ENCODE measurements around the gene EEF2.

Gene EEF2

DNA sequence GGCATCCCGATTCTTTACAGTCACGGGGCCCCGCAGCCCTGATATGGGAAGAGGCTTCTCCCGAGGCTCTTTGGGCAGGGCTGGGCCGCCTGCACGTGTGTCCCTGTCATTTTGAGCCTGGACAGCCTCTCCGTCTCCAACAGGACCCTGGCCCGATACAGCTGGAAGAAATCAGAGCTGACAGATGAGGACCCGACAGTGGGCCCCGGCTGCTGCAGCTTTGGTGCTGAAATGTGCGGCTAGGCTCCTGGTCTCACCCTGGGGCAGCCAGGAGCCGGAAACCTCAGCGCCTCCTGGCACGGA, 25.5 kb upstream of the EEF2 start:
- no peak overlapping the region for H3K4me2 ChIP-seq (ENCODE audit: low read length)
- no peaks in the 10 kb centered on the region for H3K27me3 ChIP-seq (ENCODE audit: insufficient read depth, low read length)
- H3K4me3 ChIP-seq (ENCODE audit: low read depth, low read length, poor library complexity, severe bottlenecking) = no peak overlapping the region
- no peaks in the 10 kb centered on the region for H3K9me3 ChIP-seq (ENCODE audit: low read length)
- H3K9ac ChIP-seq (ENCODE audit: low read length) = no peak overlapping the region
- peaks cover 24% of the 10 kb centered on the region for H3K4me1 ChIP-seq (ENCODE audit: insufficient read depth, low read length, severe bottlenecking)
- TF ChIP-seq CTCF (IDR thresholded peaks at IDR 0.05; ENCODE audit: low read length) (no peak), EZH2 (IDR thresholded peaks at IDR 0.05; ENCODE audit: borderline replicate concordance, low read length) (no peak)
- no peaks in the 10 kb centered on the region for H3F3A ChIP-seq (ENCODE audit: insufficient read depth, low read length)
- H3K79me2 ChIP-seq (ENCODE audit: insufficient read depth, low read length) = peaks cover 17% of the 10 kb centered on the region; the same call in 1 of the 2 replicates
- H2AFZ ChIP-seq (ENCODE audit: low read length) = no peak overlapping the region
- H3K27ac ChIP-seq (ENCODE audit: low read depth, low read length, poor library complexity, severe bottlenecking) = no peak overlapping the region
- H3K9me2 ChIP-seq (ENCODE audit: low read depth, low read length) = no peaks in the 10 kb centered on the region
- peaks cover 33% of the 10 kb centered on the region for H3K36me3 ChIP-seq (ENCODE audit: insufficient read depth, low read length)
- no peaks in the 10 kb centered on the region for H4K20me1 ChIP-seq (ENCODE audit: insufficient read depth, low read length)

GRCh38 chr19:4009990-4010807, 24.9 kb upstream of the EEF2 start:
- H3K4me1 ChIP-seq (ENCODE audit: insufficient read depth, low read length, severe bottlenecking) = peaks cover 24% of the 10 kb centered on the region
- H3F3A ChIP-seq (ENCODE audit: insufficient read depth, low read length) = no peaks in the 10 kb centered on the region
- no peaks in the 10 kb centered on the region for H3K9me3 ChIP-seq (ENCODE audit: low read length)
- H3K79me2 ChIP-seq (ENCODE audit: insufficient read depth, low read length) = peaks cover 17% of the 10 kb centered on the region; the same call in 1 of the 2 replicates
- no peaks in the 10 kb centered on the region for H3K9me2 ChIP-seq (ENCODE audit: low read depth, low read length)
- H4K20me1 ChIP-seq (ENCODE audit: insufficient read depth, low read length) = no peaks in the 10 kb centered on the region
- no peak overlapping the region for H3K4me3 ChIP-seq (ENCODE audit: low read depth, low read length, poor library complexity, severe bottlenecking)
- no peak overlapping the region for H3K4me2 ChIP-seq (ENCODE audit: low read length)
- TF ChIP-seq CTCF (IDR thresholded peaks at IDR 0.05; ENCODE audit: low read length) = no peak
- H3K36me3 ChIP-seq (ENCODE audit: insufficient read depth, low read length) = peaks cover 27% of the 10 kb centered on the region
- no peaks in the 10 kb centered on the region for H3K27me3 ChIP-seq (ENCODE audit: insufficient read depth, low read length)
- H3K27ac ChIP-seq (ENCODE audit: low read depth, low read length, poor library complexity, severe bottlenecking) = no peak overlapping the region
- H2AFZ ChIP-seq (ENCODE audit: low read length) = no peak overlapping the region
- H3K9ac ChIP-seq (ENCODE audit: low read length) = no peak overlapping the region

- Histone ChIP-seq H3K4me1 (ENCODE audit: insufficient read depth, low read length, severe bottlenecking) (peaks cover 24% of the 10 kb centered on the region), H3K9me3 (ENCODE audit: low read length) (no peaks in the 10 kb centered on the region), H2AFZ (ENCODE audit: low read length) (no peak overlapping the region), H3K4me3 (ENCODE audit: low read depth, low read length, poor library complexity, severe bottlenecking) (peak overlapping the region; percentile 96), H3K27ac (ENCODE audit: low read depth, low read length, poor library complexity, severe bottlenecking) (no peak overlapping the region), H3K9ac (ENCODE audit: low read length) (peak overlapping the region; percentile 84), H3K79me2 (ENCODE audit: insufficient read depth, low read length) (peaks cover 17% of the 10 kb centered on the region; the same call in 1 of the 2 replicates), H3K36me3 (ENCODE audit: insufficient read depth, low read length) (peaks cover 6% of the 10 kb centered on the region; the same call in 1 of the 2 replicates), H3K27me3 (ENCODE audit: insufficient read depth, low read length) (no peaks in the 10 kb centered on the region), H3K9me2 (ENCODE audit: low read depth, low read length) (no peaks in the 10 kb centered on the region), H4K20me1 (ENCODE audit: insufficient read depth, low read length) (no peaks in the 10 kb centered on the region), H3K4me2 (ENCODE audit: low read length) (peak overlapping the region; percentile 88), H3F3A (ENCODE audit: insufficient read depth, low read length) (no peaks in the 10 kb centered on the region)
- TF ChIP-seq CTCF (IDR thresholded peaks at IDR 0.05; ENCODE audit: low read length) (no peak), EZH2 (IDR thresholded peaks at IDR 0.05; ENCODE audit: borderline replicate concordance, low read length) (no peak)
These were observed 22.7 kb upstream of the EEF2 start for GRCh38 chr19:4007836-4008539.
